ENCODE results near the gene SPEG. TPM values are rescaled to one million over a fixed set of nuclear protein-coding genes. Genes with fewer than 3 reads are reported as not detected.

The SPEG gene
- total RNA-seq, 6 experiments from 2014 or later, result 0.24 to 1.5 (median 0.48) TPM

DNA sequence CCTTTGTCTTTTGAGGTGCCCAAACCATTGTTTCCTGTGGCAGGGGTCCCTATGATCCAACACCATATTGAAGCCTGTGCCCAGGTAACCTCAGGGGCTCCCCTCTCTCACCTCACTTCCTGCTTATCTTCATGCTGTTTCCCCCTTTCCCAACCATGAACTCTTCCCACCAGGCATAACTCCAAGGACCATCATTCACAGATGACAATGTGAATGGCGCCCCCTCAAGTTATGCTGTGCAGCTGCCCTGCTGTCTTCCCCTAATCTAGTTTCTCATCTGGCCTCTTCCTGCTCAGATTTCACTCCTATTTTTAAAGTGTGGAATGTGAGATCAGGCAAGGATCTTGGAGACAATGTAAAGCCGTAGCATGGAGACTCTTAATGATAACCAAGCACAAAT is 65.5 kb downstream of the SPEG start:
- Histone ChIP-seq H3K9me3 (no peaks in the 10 kb centered on the region), H3K27me3 (no peaks in the 10 kb centered on the region), H3K27ac (no peak overlapping the region), H3K4me1 (peaks cover 0 to 13% (median 3%) of the 10 kb centered on the region in 4 donors), H3K4me3 (no peak overlapping the region), H3K36me3 (no peaks in the 10 kb centered on the region)
- DNase-seq, result no peak
- 92% methylated on average over 1 of the region's 2 CpGs for WGBS (ENCODE audit: insufficient coverage, low coverage, low lambda C conversion rate, missing lambda C conversion rate)
- no peak for TF ChIP-seq POLR2A (IDR thresholded peaks at IDR 0.05)
- no peak for TF ChIP-seq CTCF (IDR thresholded peaks at IDR 0.05)
- no peak for ATAC-seq
- intact Hi-C loops (cut with DNase I), result no loop called here

DNA sequence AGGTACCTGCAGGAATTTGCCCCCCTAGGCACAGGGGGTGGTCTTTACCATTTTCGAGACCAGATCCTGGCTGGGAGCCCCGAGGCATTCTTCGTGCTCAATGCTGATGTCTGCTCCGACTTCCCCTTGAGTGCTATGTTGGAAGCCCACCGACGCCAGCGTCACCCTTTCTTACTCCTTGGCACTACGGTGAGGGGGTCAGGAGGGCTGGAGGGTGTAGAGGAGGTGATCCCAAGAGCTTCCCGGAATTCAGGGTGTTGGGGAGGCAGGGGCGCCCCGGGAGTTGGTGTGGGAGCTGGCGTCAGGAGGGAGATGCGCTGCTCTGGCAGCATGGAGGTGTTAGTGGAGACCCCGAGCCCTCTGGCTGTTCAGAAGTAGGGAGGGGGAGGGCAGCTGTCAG is 67.2 kb downstream of the SPEG start:
- WGBS (ENCODE audit: insufficient coverage, low coverage, low lambda C conversion rate, missing lambda C conversion rate), result 98% methylated on average over 7 of the region's 14 CpGs
- DNase-seq, result no peak
- no peak overlapping the region for H3K4me3 ChIP-seq

DNA sequence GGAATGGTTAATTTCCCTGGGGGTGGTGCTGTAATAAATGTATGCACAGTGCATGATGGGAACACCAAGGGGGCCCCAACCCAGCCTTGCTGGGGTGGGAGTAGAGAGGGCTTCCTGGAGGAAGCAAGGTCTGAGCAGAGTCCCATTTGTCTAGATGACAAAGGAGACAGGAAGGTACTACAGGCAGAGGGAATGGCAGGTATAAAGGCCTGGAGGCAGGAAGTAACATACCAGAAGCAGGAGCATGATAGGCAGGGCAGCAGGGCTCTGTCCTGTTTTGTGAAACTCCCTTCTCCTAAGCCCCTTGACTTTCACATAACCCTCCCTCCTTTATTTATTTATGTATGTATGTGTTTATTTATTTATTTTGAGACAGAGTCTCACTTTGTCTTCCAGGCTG is 68.0 kb downstream of the SPEG start:
- Histone ChIP-seq H3K4me1 (peaks cover 0 to 7% (median 0%) of the 10 kb centered on the region in 4 donors), H3K27me3 (no peaks in the 10 kb centered on the region), H3K4me3 (no peak overlapping the region), H3K27ac (no peak overlapping the region), H3K9me3 (no peaks in the 10 kb centered on the region), H3K36me3 (peaks cover 0 to 9% (median 0%) of the 10 kb centered on the region in 4 donors)
- DNase-seq (no peak), ATAC-seq (no peak)
- TF ChIP-seq POLR2A (IDR thresholded peaks at IDR 0.05), result no peak
- TF ChIP-seq CTCF (IDR thresholded peaks at IDR 0.05), result no peak
- intact Hi-C loops (cut with DNase I), result no loop called here

More for the DNA sequence above, 67.2 kb downstream of the SPEG start:
- intact Hi-C loops (cut with DNase I), result no loop called here
- no peaks in the 10 kb centered on the region for H3K27me3 ChIP-seq
- TF ChIP-seq POLR2A (IDR thresholded peaks at IDR 0.05) (no peak), CTCF (IDR thresholded peaks at IDR 0.05) (no peak)
- H3K36me3 ChIP-seq, result peaks cover 0 to 9% (median 0%) of the 10 kb centered on the region in 4 donors
- no peak overlapping the region for H3K27ac ChIP-seq
- no peak for ATAC-seq
- H3K4me1 ChIP-seq, result peaks cover 0 to 13% (median 3%) of the 10 kb centered on the region in 4 donors
- no peaks in the 10 kb centered on the region for H3K9me3 ChIP-seq

DNA sequence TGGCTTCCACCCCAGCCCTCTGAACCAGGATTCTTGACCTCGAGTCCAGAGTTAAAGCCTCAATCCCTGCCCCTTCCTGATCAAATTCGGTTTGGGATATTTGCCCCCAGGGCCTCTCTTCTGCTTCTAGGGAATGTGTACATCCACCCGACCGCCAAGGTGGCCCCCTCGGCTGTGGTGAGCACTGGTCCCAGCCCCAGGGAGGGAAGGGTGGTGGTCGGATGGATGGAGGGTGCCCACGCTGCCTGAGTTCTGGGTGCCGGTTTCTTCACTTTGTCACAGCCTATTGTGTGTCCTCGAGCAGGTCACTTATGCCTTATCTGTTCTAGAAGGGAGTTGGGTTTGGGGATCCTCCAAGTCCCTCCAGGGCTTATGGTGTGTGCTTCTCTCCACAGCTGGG is 70.9 kb downstream of the SPEG start:
- no CpG with 5 or more reads among the region's 9 CpGs for WGBS (ENCODE audit: insufficient coverage, low coverage, low lambda C conversion rate, missing lambda C conversion rate)
- peaks cover 0 to 3% (median 0%) of the 10 kb centered on the region in 4 donors for H3K4me1 ChIP-seq
- H3K27ac ChIP-seq, result no peak overlapping the region
- H3K4me3 ChIP-seq, result no peak overlapping the region
- TF ChIP-seq CTCF (IDR thresholded peaks at IDR 0.05), result no peak
- TF ChIP-seq POLR2A (IDR thresholded peaks at IDR 0.05), result no peak
- H3K9me3 ChIP-seq, result no peaks in the 10 kb centered on the region
- peaks cover 0 to 9% (median 0%) of the 10 kb centered on the region in 4 donors for H3K36me3 ChIP-seq
- intact Hi-C loops (cut with DNase I), result no loop called here
- DNase-seq (no peak), ATAC-seq (no peak)
- no peaks in the 10 kb centered on the region for H3K27me3 ChIP-seq

Data from right lobe of liver (tissue), 6 donors.